Activated CD4-positive, alpha-beta memory T cell treated with anti-CD3 and anti-CD28 coated beads for 36 hours (primary cell): ENCODE data around the gene TNNC2. TPM values are rescaled to one million over a fixed set of nuclear protein-coding genes. Genes with fewer than 3 reads are reported as not detected.
"Not testable (repeated sequence)": the region's sequence is repeated elsewhere in the genome, so short reads cannot be mapped to it uniquely, and the experiment has no call there.

Experiments used
- CTCF ChIA-PET: fragments of 350-600 bp; sonication (Branson Sonifier 250); formaldehyde crosslinking; loops from one replicate; lab custom pipeline; 2021; ENCODE audit warnings: antibody characterized with exemption, inconsistent platforms; lab: Charles Lee
- POLR2A ChIA-PET: fragments of 350-600 bp; sonication (Branson Sonifier 250); formaldehyde crosslinking; loops from one replicate; lab custom pipeline; 2021; ENCODE audit warnings: antibody characterized with exemption; lab: Charles Lee
- DNase-seq: peaks from one replicate; pipeline ENCODE4 v3.0.0-alpha.2; 2020
- H3K27ac Mint-ChIP-seq: one replicate; pipeline ENCODE4 v1.8.0; 2021; ENCODE audit warnings: mixed read lengths
- H3K27me3 Mint-ChIP-seq: one replicate; pipeline ENCODE4 v1.8.0; 2021; ENCODE audit warnings: mixed read lengths
- H3K36me3 Mint-ChIP-seq: one replicate; pipeline ENCODE4 v1.8.0; 2021; ENCODE audit warnings: mixed read lengths
- H3K4me1 Mint-ChIP-seq: one replicate; pipeline ENCODE4 v1.8.0; 2021; ENCODE audit warnings: low read depth, mixed read lengths
- H3K4me3 Mint-ChIP-seq: one replicate; pipeline ENCODE4 v1.8.0; 2021; ENCODE audit warnings: mild to moderate bottlenecking, mixed read lengths
- H3K9me3 Mint-ChIP-seq: one replicate; pipeline ENCODE4 v1.8.0; 2021; ENCODE audit warnings: mixed read lengths
- intact Hi-C: fragments of 100-400 bp; cut with micrococcal nuclease; formaldehyde crosslinking; loops from one replicate; pipeline ENCODE4 v1.15.1; 2023
- total RNA-seq, 2 experiments: library from RNA; stranded (reverse); gene quantifications; one replicate each; pipeline ENCODE4 v1.2.3, GENCODE V29; 2021

Gene TNNC2
- total RNA-seq, 2 experiments from 2014 or later = not detected

DNA sequence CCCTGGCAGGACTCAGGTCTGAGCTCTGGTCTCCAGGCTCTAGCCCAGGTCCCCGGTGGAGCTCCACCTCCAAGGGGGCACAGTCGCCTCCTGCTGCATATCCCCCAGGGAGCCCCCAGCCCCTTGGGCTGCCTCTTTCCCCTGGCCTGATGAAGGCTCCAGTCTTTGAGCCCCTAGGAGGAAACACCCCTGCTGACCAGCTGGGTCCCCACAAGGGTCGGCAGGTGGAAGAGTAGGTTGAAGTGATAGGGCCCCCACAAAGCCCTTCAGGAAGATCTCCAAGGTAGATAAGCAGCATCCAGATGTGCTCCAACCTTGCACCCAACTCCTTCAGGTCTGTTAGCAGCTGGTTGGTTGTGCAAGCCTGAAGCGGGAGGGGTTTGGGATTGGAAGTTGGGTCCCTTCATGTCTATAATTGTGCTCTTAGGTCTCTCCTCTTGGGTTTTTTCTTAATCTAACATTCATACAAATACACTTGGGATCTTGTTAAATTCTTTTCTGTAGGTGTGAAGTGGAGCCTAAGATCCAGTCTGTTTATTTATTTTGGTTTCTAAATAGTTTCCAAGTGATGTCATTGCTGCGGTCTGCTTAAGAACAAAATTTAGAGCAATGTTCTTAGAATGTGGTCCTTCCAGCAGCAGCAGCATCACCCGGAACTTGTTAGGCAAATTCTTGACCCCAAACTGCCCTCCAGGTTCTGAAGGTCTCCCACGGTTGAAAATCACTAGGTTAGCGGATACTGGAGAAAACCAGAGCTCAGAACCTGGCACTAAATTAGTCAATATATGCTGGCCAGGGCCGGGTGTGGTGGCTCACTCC, 9.5 kb downstream of the TNNC2 start:
- Mint-ChIP-seq H3K4me3 (no peak overlapping the region), H3K27ac (no peak overlapping the region)
- DNase-seq = no peak

DNA sequence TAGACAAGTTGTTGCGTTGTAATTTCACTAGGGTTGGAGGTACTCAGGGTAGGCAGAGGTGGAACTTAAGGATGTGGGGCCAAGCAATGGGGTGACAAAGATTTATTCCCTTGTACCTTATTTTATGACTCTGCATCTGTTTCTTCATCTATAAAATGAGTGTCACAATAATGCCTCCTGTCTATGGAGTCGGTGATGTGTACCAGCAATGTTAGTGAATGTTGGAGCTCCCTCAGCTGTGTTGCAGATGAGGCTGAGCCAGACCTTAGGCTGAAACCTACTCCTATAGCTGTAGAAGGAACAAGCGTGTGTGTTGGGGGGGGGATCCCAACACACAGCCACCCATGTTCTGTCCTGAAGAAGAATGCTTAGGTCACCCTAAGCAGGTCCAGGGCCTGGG, 10.2 kb downstream of the TNNC2 start:
- no peak overlapping the region for H3K4me3 Mint-ChIP-seq
- peaks cover 1% of the 10 kb centered on the region for H3K27me3 Mint-ChIP-seq
- no peak overlapping the region for H3K27ac Mint-ChIP-seq

More for the DNA sequence above, 9.5 kb downstream of the TNNC2 start:
- H3K27me3 Mint-ChIP-seq = peaks cover 8% of the 10 kb centered on the region
- ChIA-PET POLR2A (interaction anchor here (0.6 to 1.5 kb wide), 4 partner anchors 9 to 141 kb away, joined by 3 read pairs; no protein-coding TSS in a partner anchor), CTCF (no interaction called here)
- intact Hi-C loops = loop anchor here (10.0 kb wide), 1 partner anchor 547 kb away; no protein-coding TSS in a partner anchor
- peaks cover 31% of the 10 kb centered on the region for H3K36me3 Mint-ChIP-seq
- H3K4me1 Mint-ChIP-seq = peaks cover 7% of the 10 kb centered on the region
- no peaks in the 10 kb centered on the region for H3K9me3 Mint-ChIP-seq

DNA sequence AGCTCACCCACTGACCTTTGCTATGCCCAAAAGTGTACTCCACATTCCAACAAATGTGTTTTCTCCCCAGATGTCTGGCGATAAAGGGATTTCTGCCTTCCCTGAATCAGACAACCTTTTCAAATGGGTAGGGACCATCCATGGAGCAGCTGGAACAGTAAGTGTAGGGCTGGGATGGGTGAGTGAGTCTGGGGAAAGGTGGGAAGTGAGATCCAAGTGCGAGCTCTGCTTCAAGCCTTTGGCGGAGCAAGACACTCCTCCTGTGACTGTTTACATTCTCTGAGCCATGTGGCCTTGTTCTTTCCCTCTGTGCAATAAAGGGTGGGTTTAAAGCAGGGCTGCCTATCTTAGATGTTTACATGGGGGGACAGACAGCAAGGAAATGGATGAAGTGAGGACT, 12.8 kb downstream of the TNNC2 start:
- ChIA-PET POLR2A (interaction anchor here (0.6 to 2.0 kb wide), 4 partner anchors 10 to 156 kb away, joined by 3 to 12 read pairs (median 5); partner anchors contain the start of gene PCIF1), CTCF (interaction anchor here (1.6 kb wide), 1 partner anchor 120 kb away, joined by 3 read pairs; the partner anchor contains the start of gene PCIF1)
- intact Hi-C loops = loop anchor here (5.0 to 10.0 kb wide), 2 partner anchors 158 to 550 kb away; partner anchors contain the start of gene ZNF335
- no peak for DNase-seq
- Mint-ChIP-seq H3K4me3 (no peak overlapping the region), H3K36me3 (peaks cover 39% of the 10 kb centered on the region), H3K9me3 (no peaks in the 10 kb centered on the region), H3K4me1 (peaks cover 13% of the 10 kb centered on the region), H3K27ac (no peak overlapping the region), H3K27me3 (no peaks in the 10 kb centered on the region)

More for the DNA sequence above, 10.2 kb downstream of the TNNC2 start:
- no peak for DNase-seq
- ChIA-PET CTCF (no interaction called here), POLR2A (interaction anchor here (0.6 to 1.5 kb wide), 5 partner anchors 8 to 151 kb away, joined by 3 read pairs; no protein-coding TSS in a partner anchor)
- Mint-ChIP-seq H3K36me3 (peaks cover 33% of the 10 kb centered on the region), H3K4me1 (peaks cover 9% of the 10 kb centered on the region), H3K9me3 (no peaks in the 10 kb centered on the region)
- intact Hi-C loops = loop anchor here (10.0 kb wide), 1 partner anchor 548 kb away; no protein-coding TSS in a partner anchor

DNA sequence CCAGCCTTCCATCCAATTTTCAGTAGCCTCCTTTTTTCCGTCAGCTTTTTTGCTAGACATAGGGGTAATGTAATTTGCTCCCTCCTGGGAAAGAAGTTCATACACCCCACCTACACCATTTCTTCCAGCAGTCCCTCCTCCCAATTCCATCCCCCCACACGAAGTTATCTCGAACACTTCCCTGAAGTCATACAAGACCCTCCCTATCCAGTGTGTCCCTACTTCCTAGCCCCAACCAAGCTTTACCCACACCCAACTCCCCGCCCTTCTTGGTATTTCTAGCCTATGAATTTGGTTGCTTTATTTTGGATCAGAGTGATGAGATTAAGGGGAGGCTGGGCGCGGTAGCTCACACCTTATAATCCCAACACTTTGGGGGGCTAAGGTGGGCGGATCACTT, 13.6 kb downstream of the TNNC2 start:
- DNase-seq = no peak
- H3K36me3 Mint-ChIP-seq = peaks cover 41% of the 10 kb centered on the region
- peak overlapping the region; percentile 68 for H3K27ac Mint-ChIP-seq
- peaks cover 13% of the 10 kb centered on the region for H3K4me1 Mint-ChIP-seq
- intact Hi-C loops = loop anchor here (2.0 to 10.0 kb wide), 3 partner anchors 21 to 551 kb away; partner anchors contain the start of gene ZNF335
- H3K9me3 Mint-ChIP-seq = no peaks in the 10 kb centered on the region
- no peaks in the 10 kb centered on the region for H3K27me3 Mint-ChIP-seq
- peak overlapping the region; percentile 91 for H3K4me3 Mint-ChIP-seq
- CTCF ChIA-PET = interaction anchor here (1.0 to 1.6 kb wide), 6 partner anchors 8 to 174 kb away, joined by 3 to 6 read pairs (median 3); partner anchors contain the start of gene PCIF1
- POLR2A ChIA-PET = interaction anchor here (0.8 to 2.0 kb wide), 5 partner anchors 10 to 157 kb away, joined by 4 to 12 read pairs (median 6); partner anchors contain the start of gene PCIF1

DNA sequence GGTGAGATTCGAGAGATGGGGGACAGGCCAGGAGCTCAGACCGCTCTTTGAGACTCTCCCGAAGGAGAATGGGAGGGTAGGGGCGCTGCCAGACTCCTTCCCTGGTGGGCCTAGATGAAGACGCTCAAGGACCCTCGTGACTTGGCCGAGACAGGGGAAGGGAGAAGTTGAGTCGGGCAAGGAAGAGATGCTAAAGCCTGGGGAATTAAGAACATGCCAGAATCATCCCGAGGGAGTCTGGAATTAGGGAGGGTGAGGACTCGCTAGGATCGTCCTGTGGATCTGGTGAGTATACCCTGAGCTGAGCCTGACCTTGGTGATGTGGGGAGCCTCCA, 14.1 kb downstream of the TNNC2 start:
- H3K27me3 Mint-ChIP-seq = no peaks in the 10 kb centered on the region
- no peaks in the 10 kb centered on the region for H3K9me3 Mint-ChIP-seq
- H3K36me3 Mint-ChIP-seq = peaks cover 41% of the 10 kb centered on the region
- intact Hi-C loops = loop anchor here (2.0 to 10.0 kb wide), 3 partner anchors 20 to 552 kb away; partner anchors contain the start of gene ZNF335
- peak overlapping the region; percentile 68 for H3K27ac Mint-ChIP-seq
- POLR2A ChIA-PET = interaction anchor here (0.8 to 2.0 kb wide), 8 partner anchors 11 to 158 kb away, joined by 3 to 12 read pairs (median 4); partner anchors contain the start of genes DNTTIP1, PCIF1 and WFDC3
- CTCF ChIA-PET = interaction anchor here (0.8 to 1.6 kb wide), 7 partner anchors 9 to 174 kb away, joined by 3 to 6 read pairs (median 3); partner anchors contain the start of gene PCIF1
- peaks cover 13% of the 10 kb centered on the region for H3K4me1 Mint-ChIP-seq
- no peak for DNase-seq
- peak overlapping the region; percentile 91 for H3K4me3 Mint-ChIP-seq

DNA sequence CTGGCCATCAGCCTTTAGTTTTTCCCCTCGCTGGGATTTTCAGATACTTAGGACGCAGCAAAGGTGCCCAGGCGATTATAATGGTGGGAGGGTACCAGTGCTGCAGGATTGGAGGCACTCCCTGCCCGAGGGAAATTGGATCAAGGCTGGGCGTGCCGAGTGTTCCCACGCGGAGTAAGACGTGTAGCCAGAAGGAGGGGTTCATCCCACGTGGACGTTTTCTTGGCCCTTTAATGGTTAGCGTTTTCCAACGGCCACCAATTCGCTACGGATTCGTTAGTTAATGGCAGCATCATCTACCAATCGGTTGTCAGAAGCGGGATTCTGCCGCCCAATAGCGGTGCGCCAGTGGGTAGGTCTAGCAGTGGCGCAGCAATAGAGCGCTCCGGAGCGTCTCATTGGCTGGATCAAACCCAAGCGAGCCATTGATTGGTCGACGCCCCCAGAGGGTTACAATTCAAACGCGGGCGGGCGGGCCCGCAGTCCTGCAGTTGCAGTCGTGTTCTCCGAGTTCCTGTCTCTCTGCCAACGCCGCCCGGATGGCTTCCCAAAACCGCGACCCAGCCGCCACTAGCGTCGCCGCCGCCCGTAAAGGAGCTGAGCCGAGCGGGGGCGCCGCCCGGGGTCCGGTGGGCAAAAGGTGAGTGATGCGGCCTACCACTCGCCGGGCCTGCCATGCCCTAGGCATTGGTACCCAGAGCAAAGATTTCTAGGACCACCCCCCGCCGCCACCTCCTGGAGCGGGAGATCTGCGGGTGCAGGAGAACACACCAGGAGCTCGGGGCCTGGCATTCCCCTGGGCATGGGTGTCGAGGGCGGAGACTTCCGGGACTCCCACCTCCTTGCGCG, 14.7 kb downstream of the TNNC2 start, which contains the start of gene UBE2C:
UBE2C (plus strand) TSS at position 488 of the 849 bp plus-strand sequence; CDS start at position 540, 52 bp downstream.
- Mint-ChIP-seq H3K4me3 (peak within 1 kb of the TSS; percentile 91), H3K36me3 (peaks cover 41% of the 10 kb centered on the region), H3K27ac (peak within 1 kb of the TSS; percentile 68), H3K9me3 (no peaks in the 10 kb centered on the region), H3K4me1 (peaks cover 13% of the 10 kb centered on the region), H3K27me3 (no peaks in the 10 kb centered on the region)
- peak; percentile 98 for DNase-seq
- intact Hi-C loops = loop anchor here (1.0 to 10.0 kb wide), 5 partner anchors 20 to 552 kb away; partner anchors contain the start of genes ACOT8, ZNF335 and ZSWIM3
- POLR2A ChIA-PET = interaction anchor here (0.8 to 2.0 kb wide), 7 partner anchors 12 to 158 kb away, joined by 3 to 12 read pairs (median 4); partner anchors contain the start of genes DNTTIP1, PCIF1 and WFDC3
- CTCF ChIA-PET = interaction anchor here (0.8 to 1.6 kb wide), 6 partner anchors 9 to 175 kb away, joined by 3 to 6 read pairs (median 4); no protein-coding TSS in a partner anchor

DNA sequence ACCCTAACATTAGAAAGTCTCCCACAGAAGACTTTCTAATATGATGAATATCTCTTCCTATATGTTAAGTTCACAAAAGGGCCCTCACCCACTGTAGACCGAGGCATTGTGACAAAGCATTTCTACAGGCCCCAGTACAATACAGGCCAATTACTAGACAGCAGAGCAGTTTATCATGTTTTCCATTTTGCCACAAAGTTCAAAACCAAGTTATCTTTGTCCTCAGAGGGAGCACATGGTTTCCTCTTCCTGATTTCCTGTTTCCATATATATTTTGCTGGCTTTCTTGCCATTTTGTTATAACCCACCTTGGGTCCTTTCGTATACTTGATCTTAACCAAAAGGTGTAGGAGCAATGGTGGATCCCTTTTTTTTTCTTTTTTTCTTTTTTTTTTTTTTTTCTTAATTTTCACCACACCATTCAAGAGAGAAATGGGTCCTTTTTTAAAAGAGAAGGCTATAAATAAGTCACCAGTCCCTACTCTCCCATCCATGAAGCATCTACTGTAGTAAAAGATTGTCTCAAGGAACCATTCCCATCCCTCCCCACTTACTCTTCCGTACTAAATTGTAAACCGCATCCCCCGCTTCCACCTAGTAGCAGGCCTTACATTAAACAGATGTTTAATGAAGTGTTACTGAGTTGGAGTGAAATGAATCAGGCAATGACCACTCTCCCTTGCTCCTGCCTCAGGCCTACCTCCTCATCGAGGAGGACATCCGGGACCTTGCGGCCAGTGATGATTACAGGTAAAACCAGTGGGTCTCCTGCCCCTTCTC, 16.7 kb downstream of the TNNC2 start:
- no peak overlapping the region for H3K4me3 Mint-ChIP-seq
- no peaks in the 10 kb centered on the region for H3K27me3 Mint-ChIP-seq
- H3K36me3 Mint-ChIP-seq = peaks cover 31% of the 10 kb centered on the region
- ChIA-PET POLR2A (no interaction called here), CTCF (interaction anchor here (1.4 to 2.0 kb wide), 2 partner anchors 11 to 40 kb away, joined by 6 to 15 read pairs; no protein-coding TSS in a partner anchor)
- intact Hi-C loops = loop anchor here (5.0 to 10.0 kb wide), 2 partner anchors 162 to 554 kb away; partner anchors contain the start of gene ZNF335
- H3K4me1 Mint-ChIP-seq = peaks cover 9% of the 10 kb centered on the region
- H3K27ac Mint-ChIP-seq = peak overlapping the region; percentile 68
- H3K9me3 Mint-ChIP-seq = no peaks in the 10 kb centered on the region
- DNase-seq = no peak

DNA sequence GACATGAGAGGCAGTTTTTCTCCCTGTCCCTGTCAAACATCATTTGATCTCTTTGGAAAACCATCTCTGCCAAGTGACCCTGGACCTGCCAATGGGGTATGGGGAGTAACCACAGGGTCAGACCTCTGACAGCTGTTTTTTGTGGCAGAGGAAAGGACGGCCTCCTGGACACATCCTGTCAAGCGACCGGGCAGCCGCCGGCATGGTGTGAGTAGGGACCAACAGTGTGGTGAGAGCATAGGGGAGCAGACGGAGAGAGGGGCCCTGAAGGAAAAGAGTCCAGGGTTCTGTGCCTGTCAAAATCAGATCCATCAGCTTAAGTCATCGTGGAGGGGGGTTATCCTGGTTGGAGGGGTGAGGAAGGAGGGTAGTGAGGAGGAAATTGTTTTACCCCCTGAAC, 25.3 kb downstream of the TNNC2 start:
- Mint-ChIP-seq H3K27ac (no peak overlapping the region), H3K27me3 (no peaks in the 10 kb centered on the region), H3K4me3 (no peak overlapping the region), H3K9me3 (no peaks in the 10 kb centered on the region), H3K36me3 (peaks cover 31% of the 10 kb centered on the region), H3K4me1 (peaks cover 10% of the 10 kb centered on the region)
- DNase-seq = no peak
- ChIA-PET POLR2A (no interaction called here), CTCF (no interaction called here)
- intact Hi-C loops = no loop called here

DNA sequence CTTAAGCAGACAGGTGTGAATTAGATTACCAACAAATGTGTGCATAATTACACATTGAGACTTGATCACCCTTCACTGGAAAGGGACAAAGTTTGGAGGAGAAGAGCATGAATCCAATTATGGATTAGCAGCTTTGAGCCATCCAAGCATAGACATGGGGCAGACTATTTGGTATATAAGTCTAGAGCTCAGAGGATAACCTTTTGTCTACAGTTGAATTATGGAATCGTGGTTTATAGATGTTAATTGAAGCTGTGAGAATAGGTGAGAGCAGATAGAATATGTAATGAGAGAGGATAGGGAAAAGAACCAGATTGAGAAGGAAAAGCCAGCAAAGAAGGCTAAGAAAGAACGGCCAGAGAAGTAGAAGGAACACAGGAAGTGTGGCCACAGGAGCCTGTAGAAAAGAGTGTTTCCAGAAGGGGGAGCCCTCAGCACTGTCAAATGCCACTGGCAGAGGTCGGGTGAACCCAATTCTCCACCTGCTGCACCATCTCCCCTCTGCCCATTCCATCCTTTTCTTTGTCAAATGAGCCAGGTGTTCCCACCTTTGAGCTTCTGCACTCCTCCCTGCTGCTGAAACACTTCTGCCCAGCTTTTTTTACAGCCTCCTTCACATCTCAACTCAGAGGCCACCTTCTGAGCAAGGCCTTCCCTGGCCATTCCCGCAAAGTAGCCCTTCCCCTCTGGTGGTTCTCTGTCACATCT, 28.0 kb downstream of the TNNC2 start:
- CTCF ChIA-PET = interaction anchor here (0.6 to 2.5 kb wide), 35 partner anchors 9 to 487 kb away, joined by 3 to 24 read pairs (median 4); partner anchors contain the start of genes CTSA, NEURL2, PCIF1 and ZSWIM1
- intact Hi-C loops = no loop called here
- Mint-ChIP-seq H3K27ac (peak overlapping the region; percentile 4), H3K27me3 (no peaks in the 10 kb centered on the region), H3K36me3 (peaks cover 30% of the 10 kb centered on the region), H3K9me3 (no peaks in the 10 kb centered on the region), H3K4me3 (no peak overlapping the region), H3K4me1 (peaks cover 16% of the 10 kb centered on the region)
- POLR2A ChIA-PET = interaction anchor here (0.5 to 1.4 kb wide), 4 partner anchors 13 to 368 kb away, joined by 3 to 4 read pairs (median 3); partner anchors contain the start of gene UBE2C
- peak; percentile 74 for DNase-seq

DNA sequence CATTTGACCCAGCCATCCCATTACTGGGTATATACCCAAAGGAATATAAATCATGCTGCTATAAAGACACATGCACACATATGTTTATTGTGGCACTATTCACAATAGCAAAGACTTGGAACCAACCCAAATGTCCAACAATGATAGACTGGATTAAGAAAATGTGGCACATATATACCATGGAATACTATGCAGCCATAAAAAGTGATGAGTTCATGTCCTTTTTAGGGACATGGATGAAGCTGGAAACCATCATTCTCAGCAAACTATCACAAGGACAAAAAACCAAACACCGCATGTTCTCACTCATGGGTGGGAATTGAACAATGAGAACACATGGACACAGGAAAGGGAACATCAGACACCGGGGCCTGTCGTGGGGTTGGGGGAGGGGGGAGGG, 29.2 kb downstream of the TNNC2 start:
- CTCF ChIA-PET = interaction anchor here (0.9 to 2.5 kb wide), 6 partner anchors 10 to 163 kb away, joined by 3 to 15 read pairs (median 10); partner anchors contain the start of gene PCIF1
- POLR2A ChIA-PET, H3K9me3 Mint-ChIP-seq, H3K27ac Mint-ChIP-seq, H3K27me3 Mint-ChIP-seq, H3K4me3 Mint-ChIP-seq, DNase-seq, intact Hi-C loops: not testable (repeated sequence)
- Mint-ChIP-seq H3K36me3 (peaks cover 25% of the 10 kb centered on the region), H3K4me1 (peaks cover 17% of the 10 kb centered on the region)
